Spinal cord (tissue), 10 donors: ENCODE measurements around the gene RAB3C. TPM values are rescaled to one million over a fixed set of nuclear protein-coding genes. Genes with fewer than 3 reads are reported as not detected.
A peak's percentile ranks its signal among the peaks of the same experiment; 100 is the strongest.

Experiments used
- DNase-seq, 6 donors: peaks; one replicate each; pipeline versions ENCODE4 v3.0.0 to v3.0.0-alpha.2; 2013 to 2015; ENCODE audit warnings: low spot score in 6 of 6, low read depth in 4 of 6
- H3K27ac ChIP-seq: one replicate; pipeline ENCODE4 v1.5.1; 2013; ENCODE audit warnings: low read depth, low read length, control low read depth
- H3K27me3 ChIP-seq: one replicate; pipeline ENCODE4 v1.6.1; 2013; ENCODE audit warnings: low read length; ENCODE audit not compliant: control insufficient read depth, insufficient read depth
- H3K36me3 ChIP-seq: one replicate; pipeline ENCODE4 v1.6.1; 2013; ENCODE audit warnings: low read length; ENCODE audit not compliant: control insufficient read depth, insufficient read depth
- H3K4me1 ChIP-seq: one replicate; pipeline ENCODE4 v1.6.1; 2013; ENCODE audit warnings: low read length; ENCODE audit not compliant: control insufficient read depth, insufficient read depth
- H3K4me3 ChIP-seq: one replicate; pipeline ENCODE4 v1.5.1; 2013; ENCODE audit warnings: low read depth, low read length, control low read depth
- H3K9me3 ChIP-seq: one replicate; pipeline ENCODE4 v1.6.1; 2013; ENCODE audit warnings: low read length; ENCODE audit not compliant: control insufficient read depth, insufficient read depth
- WGBS: methylation state at CpG from one replicate; pipeline ENCODE4 v1.1.5; 2013; ENCODE audit warnings: missing lambda C conversion rate; ENCODE audit not compliant: insufficient coverage; 5-methylcytosine and 5-hydroxymethylcytosine counted together
- polyA plus RNA-seq, 2 donors: library from polyadenylated mRNA; unstranded; fragments of 120-200 nt; gene quantifications; one replicate each; pipeline ENCODE4 v1.2.1, GENCODE V29; 2013; ENCODE audit not compliant: insufficient read length in 2 of 2
- total RNA-seq, 2 donors: library from RNA; depleted of rRNA in 1 of 2; stranded (reverse); fragments of 120-200 nt in 1 of 2; fragments of >200 nt in 1 of 2; gene quantifications; one replicate each; pipeline versions ENCODE4 v1.2.3 to v1.2.4, GENCODE V29; 2013 to 2014
- donor health status: healthy.

Gene RAB3C
- total and polyA plus RNA-seq, 4 donors: 25.0 to 115 (median 61.8) TPM

DNA sequence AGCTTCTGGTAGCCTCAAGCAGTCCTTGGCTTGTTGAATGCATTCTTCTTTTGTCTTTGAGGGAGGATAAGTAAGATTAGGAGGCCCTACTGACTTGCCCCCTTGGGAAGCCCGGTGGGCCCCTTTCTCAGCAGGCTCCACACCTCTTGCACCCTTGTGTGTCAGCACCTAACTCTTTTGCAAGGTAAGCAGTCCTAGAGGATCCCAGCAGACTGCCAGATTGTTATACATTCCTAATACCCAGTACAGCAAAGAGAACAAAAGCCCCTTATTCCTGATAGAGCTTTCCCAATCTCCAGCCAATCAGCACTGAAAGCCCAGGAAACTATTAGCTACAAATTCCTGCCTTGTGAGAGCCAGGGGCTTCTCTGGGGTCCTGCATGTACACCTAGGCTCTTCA, 152.8 kb downstream of the RAB3C start:
- H3K36me3 ChIP-seq: no peaks in the 10 kb centered on the region
- 88% methylated on average over 1 of the region's 1 CpG for WGBS
- no peak for DNase-seq
- no peaks in the 10 kb centered on the region for H3K27me3 ChIP-seq
- H3K9me3 ChIP-seq: no peaks in the 10 kb centered on the region
- H3K4me1 ChIP-seq: no peaks in the 10 kb centered on the region
- H3K4me3 ChIP-seq: no peak overlapping the region
- H3K27ac ChIP-seq: no peak overlapping the region

- Histone ChIP-seq H3K4me1 (no peaks in the 10 kb centered on the region), H3K27ac (no peak overlapping the region), H3K9me3 (no peaks in the 10 kb centered on the region), H3K4me3 (no peak overlapping the region), H3K36me3 (no peaks in the 10 kb centered on the region), H3K27me3 (no peaks in the 10 kb centered on the region)
- DNase-seq: no peak
- 97% methylated on average over 4 of the region's 5 CpGs for WGBS
These were observed 153.3 kb downstream of the RAB3C start for GRCh38 chr5:58736214-58736613.

- no peaks in the 10 kb centered on the region for H3K27me3 ChIP-seq
- no peaks in the 10 kb centered on the region for H3K4me1 ChIP-seq
- H3K36me3 ChIP-seq: no peaks in the 10 kb centered on the region
- no peaks in the 10 kb centered on the region for H3K9me3 ChIP-seq
- no peak overlapping the region for H3K27ac ChIP-seq
- DNase-seq: no peak
- no peak overlapping the region for H3K4me3 ChIP-seq
These were observed 154.8 kb downstream of the RAB3C start for GRCh38 chr5:58737671-58738070.

DNA sequence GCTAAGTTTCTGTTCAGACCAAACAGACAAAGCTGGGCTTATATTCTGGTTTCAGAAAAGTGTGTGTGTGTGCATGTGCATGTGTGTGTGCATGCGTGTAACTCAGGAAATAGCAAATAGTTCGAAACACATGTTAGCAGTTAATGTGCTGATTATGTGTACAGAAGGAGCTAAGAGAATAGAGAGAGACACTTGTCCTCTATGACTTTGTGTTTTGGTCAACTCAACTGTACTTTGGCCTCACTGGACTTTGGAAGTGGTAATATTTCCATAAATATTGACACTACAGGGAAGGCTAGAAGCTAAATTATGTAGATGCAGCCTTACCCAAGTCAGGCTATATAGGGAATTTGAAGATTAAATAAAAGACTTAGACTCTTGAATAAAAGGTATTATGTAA, 155.5 kb downstream of the RAB3C start:
- Histone ChIP-seq H3K27ac (no peak overlapping the region), H3K4me1 (no peaks in the 10 kb centered on the region), H3K27me3 (no peaks in the 10 kb centered on the region), H3K9me3 (no peaks in the 10 kb centered on the region), H3K4me3 (no peak overlapping the region), H3K36me3 (no peaks in the 10 kb centered on the region)
- WGBS: 100% methylated on average over 2 of the region's 2 CpGs
- no peak for DNase-seq

- no peaks in the 10 kb centered on the region for H3K9me3 ChIP-seq
- no CpG with 5 or more reads among the region's 2 CpGs for WGBS
- H3K36me3 ChIP-seq: no peaks in the 10 kb centered on the region
- H3K4me3 ChIP-seq: no peak overlapping the region
- no peak for DNase-seq
- H3K27me3 ChIP-seq: no peaks in the 10 kb centered on the region
- H3K27ac ChIP-seq: no peak overlapping the region
- no peaks in the 10 kb centered on the region for H3K4me1 ChIP-seq
These were observed 156.2 kb downstream of the RAB3C start for GRCh38 chr5:58739051-58739450.

- no peaks in the 10 kb centered on the region for H3K9me3 ChIP-seq
- no peak overlapping the region for H3K4me3 ChIP-seq
- H3K27me3 ChIP-seq: no peaks in the 10 kb centered on the region
- no peak for DNase-seq
- no peaks in the 10 kb centered on the region for H3K36me3 ChIP-seq
- H3K4me1 ChIP-seq: no peaks in the 10 kb centered on the region
- H3K27ac ChIP-seq: no peak overlapping the region
- 100% methylated on average over 1 of the region's 3 CpGs for WGBS
These were observed 158.1 kb downstream of the RAB3C start for GRCh38 chr5:58740956-58741355.

- Histone ChIP-seq H3K27me3 (no peaks in the 10 kb centered on the region), H3K27ac (no peak overlapping the region), H3K9me3 (no peaks in the 10 kb centered on the region), H3K36me3 (no peaks in the 10 kb centered on the region), H3K4me3 (no peak overlapping the region), H3K4me1 (no peaks in the 10 kb centered on the region)
- DNase-seq: no peak
- WGBS: no CpG with 5 or more reads among the region's 4 CpGs
These were observed 162.5 kb downstream of the RAB3C start for GRCh38 chr5:58745350-58745749.

- Histone ChIP-seq H3K4me3 (no peak overlapping the region), H3K27me3 (no peaks in the 10 kb centered on the region), H3K4me1 (no peaks in the 10 kb centered on the region), H3K9me3 (no peaks in the 10 kb centered on the region), H3K27ac (no peak overlapping the region), H3K36me3 (no peaks in the 10 kb centered on the region)
- WGBS: 7% methylated on average over 2 of the region's 4 CpGs
- DNase-seq: peak in 1 of 6 donors; percentile 91
These were observed 163.4 kb downstream of the RAB3C start for GRCh38 chr5:58746321-58746720.

DNA sequence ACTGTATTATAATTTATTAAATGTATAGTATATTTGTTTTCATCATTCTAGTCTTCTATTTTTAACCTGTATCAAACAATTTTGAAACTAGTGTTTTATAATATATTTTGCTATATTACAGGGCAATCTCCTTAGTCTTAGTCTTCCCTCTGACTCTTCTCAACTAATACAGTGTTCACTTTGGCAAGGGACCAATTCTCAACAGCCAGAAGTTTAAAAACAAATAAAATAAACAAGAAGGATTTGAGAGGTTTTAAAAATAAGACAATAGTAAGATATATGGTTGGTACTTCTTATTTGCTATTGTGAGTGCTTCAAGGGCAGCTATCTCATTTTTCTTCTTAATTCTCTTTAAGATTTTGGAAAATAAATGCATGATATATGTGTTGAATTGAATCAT, 167.2 kb downstream of the RAB3C start:
- no peak for DNase-seq
- H3K27me3 ChIP-seq: no peaks in the 10 kb centered on the region
- H3K27ac ChIP-seq: no peak overlapping the region
- no peak overlapping the region for H3K4me3 ChIP-seq
- H3K9me3 ChIP-seq: no peaks in the 10 kb centered on the region
- H3K36me3 ChIP-seq: no peaks in the 10 kb centered on the region
- H3K4me1 ChIP-seq: no peaks in the 10 kb centered on the region

GRCh38 chr5:58751222-58751837, 168.5 kb downstream of the RAB3C start:
- H3K4me1 ChIP-seq: no peaks in the 10 kb centered on the region

More at GRCh38 chr5:58751222-58751837, 168.5 kb downstream of the RAB3C start:
- H3K27ac ChIP-seq: no peak overlapping the region
- H3K9me3 ChIP-seq: no peaks in the 10 kb centered on the region
- H3K27me3 ChIP-seq: no peaks in the 10 kb centered on the region
- 83% methylated on average over 2 of the region's 4 CpGs for WGBS
- DNase-seq: no peak
- H3K4me3 ChIP-seq: no peak overlapping the region
- no peaks in the 10 kb centered on the region for H3K36me3 ChIP-seq
